GM12878 (cell line): ENCODE data around the gene TFF1. TPM values are rescaled to one million over a fixed set of nuclear protein-coding genes. Genes with fewer than 3 reads are reported as not detected.

Source experiments
- ATAC-seq: fragments of 200-7000 bp; cut with Tn5 transposase; 3 replicates; pipeline ENCODE4 v1.9.1; 2020; ENCODE audit warnings: mild to moderate bottlenecking, moderate library complexity
- BruUV-seq: library from RNA; stranded (reverse); fragments of 400-500 nt; replicated peaks from 2 replicates; lab custom pipeline; 2021; lab: Mats Ljungman, UMichigan
- CTCF ChIA-PET: fragments of 300-600 bp; sonication (Branson Sonifier 250); formaldehyde crosslinking; extraction: SDS; loops from one replicate; lab custom pipeline; 2021; ENCODE audit warnings: inconsistent platforms; lab: Yijun Ruan, JAX
- POLR2A ChIA-PET: fragments of 350-600 bp; formaldehyde crosslinking; extraction: SDS; loops from one replicate; lab custom pipeline; 2021; ENCODE audit warnings: inconsistent platforms; lab: Charles Lee
- RAD21 ChIA-PET: fragments of 300-600 bp; sonication (Branson Sonifier 250); formaldehyde crosslinking; loops from one replicate; lab custom pipeline; 2023; ENCODE audit warnings: antibody characterized with exemption; ENCODE audit not compliant: unreplicated experiment; lab: Charles Lee
- SMC1A ChIA-PET: fragments of 300-600 bp; sonication (Branson Sonifier 250); formaldehyde crosslinking; loops from one replicate; lab custom pipeline; 2023; ENCODE audit not compliant: unreplicated experiment, uncharacterized antibody; lab: Charles Lee
- DNase-seq: peaks from one replicate; pipeline ENCODE4 v3.0.0-alpha.2; 2011; ENCODE audit warnings: low read depth, low spot score
- FAIRE-seq: peaks from 3 replicates; lab custom pipeline; 2011; peaks lifted over from hg19 to GRCh38; lab: Jason Lieb, UNC
- H2AFZ ChIP-seq: 2 replicates; pipeline ENCODE4 v1.6.0; 2011; ENCODE audit warnings: low read depth, low read length, control low read depth; ENCODE audit not compliant: control insufficient read depth
- H3K27ac ChIP-seq: 2 replicates; pipeline ENCODE4 v1.5.1; 2011; ENCODE audit warnings: control low read depth; ENCODE audit not compliant: control insufficient read depth, insufficient read depth
- H3K27me3 ChIP-seq, 2 experiments: replicated peaks in 1 of 2; 2 replicates each; pipeline versions ENCODE4 v1.6.0 to v1.6.1; 2011; ENCODE audit warnings: low read length in 1 of 2; ENCODE audit not compliant: control insufficient read depth in 2 of 2, insufficient read depth in 2 of 2
- H3K36me3 ChIP-seq, 2 experiments: 2 replicates each; pipeline ENCODE4 v1.5.1; 2011; ENCODE audit warnings: low read length in 1 of 2; ENCODE audit not compliant: control insufficient read depth in 2 of 2, insufficient read depth in 2 of 2
- H3K4me1 ChIP-seq: 2 replicates; pipeline ENCODE4 v1.6.1; 2011; ENCODE audit warnings: mild to moderate bottlenecking, low read length, moderate library complexity, mixed read lengths; ENCODE audit not compliant: control insufficient read depth, insufficient read depth
- H3K4me2 ChIP-seq: 2 replicates; pipeline ENCODE4 v1.6.0; 2011; ENCODE audit warnings: control low read depth; ENCODE audit not compliant: control insufficient read depth, insufficient read depth
- H3K4me3 ChIP-seq: fragments of 200-600 bp; sonication (generic); 2 replicates; pipeline ENCODE4 v1.5.1; 2016
- H3K79me2 ChIP-seq: 2 replicates; pipeline ENCODE4 v1.6.0; 2011; ENCODE audit warnings: low read length; ENCODE audit not compliant: control insufficient read depth, insufficient read depth
- H3K9ac ChIP-seq: 2 replicates; pipeline ENCODE4 v1.8.0; 2011; ENCODE audit warnings: low read length, control low read depth, mixed read lengths; ENCODE audit not compliant: control insufficient read depth, insufficient read depth
- H3K9me3 ChIP-seq: replicated peaks from 3 replicates; pipeline ENCODE4 v1.5.1; 2011; ENCODE audit warnings: mild to moderate bottlenecking, low read length; ENCODE audit not compliant: control insufficient read depth, insufficient read depth
- H4K20me1 ChIP-seq: 2 replicates; pipeline ENCODE4 v1.6.0; 2011; ENCODE audit not compliant: control insufficient read depth, insufficient read depth
- ATF3 ChIP-seq: IDR thresholded peaks from 2 replicates; pipeline ENCODE4 v1.6.1; 2011; ENCODE audit warnings: low read depth, mild to moderate bottlenecking, low read length, moderate library complexity, borderline replicate concordance; ENCODE audit errors: extremely low read depth
- CHD4 ChIP-seq: fragments of 200-600 bp; sonication (generic); IDR thresholded peaks from 2 replicates; pipeline ENCODE4 v1.6.1; 2016; ENCODE audit warnings: mild to moderate bottlenecking
- ELK1 ChIP-seq: IDR thresholded peaks from 2 replicates; pipeline ENCODE4 v1.6.1; 2012; ENCODE audit warnings: low read depth, low read length, improper control_type of control experiment
- HDAC6 ChIP-seq: fragments of 200-600 bp; sonication (generic); IDR thresholded peaks from one replicate; pipeline ENCODE4 v1.8.0; 2017; ENCODE audit warnings: antibody characterized with exemption; ENCODE audit not compliant: unreplicated experiment
- WGBS: methylation state at CpG from one replicate; pipeline ENCODE4 v1.1.6; 2016; ENCODE audit warnings: low lambda C conversion rate; ENCODE audit not compliant: insufficient replicate concordance, insufficient coverage; ENCODE audit errors: missing lambda C conversion rate; 5-methylcytosine and 5-hydroxymethylcytosine counted together
- in situ Hi-C: fragments of 300-500 bp; cut with MboI; formaldehyde crosslinking; loops from 9 replicates; pipeline ENCODE4 v1.14.3; 2018; ENCODE audit warnings: mixed read lengths
- intact Hi-C: fragments of 100-400 bp; cut with micrococcal nuclease; formaldehyde crosslinking; loops from one replicate; pipeline ENCODE4 v1.14.2; 2022; ENCODE audit not compliant: unreplicated experiment
- polyA plus RNA-seq, 11 experiments: library from polyadenylated mRNA; depleted of rRNA in 4 of 11; unstranded in 6 of 11; stranded (reverse) in 5 of 11; fragments of >200 nt; fragmentation: Nextera tagmentation in 4 of 11; fragmentation: Illumina TruSeq in 1 of 11; extraction: Ambion mirVana in 4 of 11; extraction: Trizol in 1 of 11; gene quantifications; 1 replicate in 1 of 11; 2 replicates in 10 of 11; pipeline versions ENCODE4 v1.2.1 to v1.2.3, GENCODE V29; 2011 to 2016; ENCODE audit warnings: inconsistent platforms in 2 of 11, missing spikeins in 2 of 11, low read depth in 1 of 11
- total RNA-seq, 4 experiments: library from RNA; depleted of rRNA in 3 of 4; stranded (reverse); fragments of >200 nt in 3 of 4; fragmentation: Illumina TruSeq in 1 of 4; extraction: Trizol in 1 of 4; gene quantifications; 2 replicates each; pipeline versions ENCODE4 v1.2.1 to v1.2.3, GENCODE V29; 2013 to 2021

The TFF1 gene
- total and polyA plus RNA-seq, 10 of the 15 experiments (the other 5 are each of a cell fraction or from before 2014, with no cell fraction given): 0.13 TPM; not detected in 9

GRCh38 chr21:42341776-42342542, 24.4 kb downstream of the TFF1 start:
- FAIRE-seq (no peak), ATAC-seq (no peak), DNase-seq (no peak)
- Histone ChIP-seq H3K79me2 (no peaks in the 10 kb centered on the region), H3K9me3 (no peaks in the 10 kb centered on the region), H3K27me3 (no peaks in the 10 kb centered on the region), H4K20me1 (no peaks in the 10 kb centered on the region), H3K9ac (no peak overlapping the region), H3K27ac (no peak overlapping the region), H3K4me2 (no peak overlapping the region), H2AFZ (no peak overlapping the region), H3K4me1 (peaks cover 13% of the 10 kb centered on the region), H3K36me3 (no peaks in the 10 kb centered on the region), H3K4me3 (no peak overlapping the region)
- ChIA-PET SMC1A (interaction anchor here (0.8 to 6.7 kb wide), 2 partner anchors 52 to 81 kb away, joined by 4 to 41 read pairs; no protein-coding TSS in a partner anchor), CTCF (interaction anchor here (0.8 to 2.7 kb wide), 5 partner anchors 12 to 195 kb away, joined by 3 to 12 read pairs (median 4); no protein-coding TSS in a partner anchor), RAD21 (no interaction called here), POLR2A (no interaction called here)
- TF ChIP-seq CHD4 (no peak), HDAC6 (no peak), ELK1 (no peak), ATF3 (no peak)
- in situ Hi-C loops (no loop called here), intact Hi-C loops (no loop called here)
- no TSS peak for BruUV-seq
- WGBS: 78% methylated on average over 15 of the region's 15 CpGs
